Stimulated activated CD4-positive, alpha-beta T cell treated with anti-CD3 and anti-CD28 coated beads, TNF-alpha, amount 100 ng/mL, for 1 hour (primary cell): ENCODE results near the gene BCL2L2.
A peak's percentile ranks its signal among the peaks of the same experiment; 100 is the strongest.
"Not testable (repeated sequence)": the region's sequence is repeated elsewhere in the genome, so short reads cannot be mapped to it uniquely, and the experiment has no call there.

Experiments used
- DNase-seq, 3 donors: peaks; one replicate each; pipeline ENCODE4 v3.0.0-alpha.2; 2020; ENCODE audit warnings: low read depth in 3 of 3, low spot score in 1 of 3

Gene BCL2L2

DNA sequence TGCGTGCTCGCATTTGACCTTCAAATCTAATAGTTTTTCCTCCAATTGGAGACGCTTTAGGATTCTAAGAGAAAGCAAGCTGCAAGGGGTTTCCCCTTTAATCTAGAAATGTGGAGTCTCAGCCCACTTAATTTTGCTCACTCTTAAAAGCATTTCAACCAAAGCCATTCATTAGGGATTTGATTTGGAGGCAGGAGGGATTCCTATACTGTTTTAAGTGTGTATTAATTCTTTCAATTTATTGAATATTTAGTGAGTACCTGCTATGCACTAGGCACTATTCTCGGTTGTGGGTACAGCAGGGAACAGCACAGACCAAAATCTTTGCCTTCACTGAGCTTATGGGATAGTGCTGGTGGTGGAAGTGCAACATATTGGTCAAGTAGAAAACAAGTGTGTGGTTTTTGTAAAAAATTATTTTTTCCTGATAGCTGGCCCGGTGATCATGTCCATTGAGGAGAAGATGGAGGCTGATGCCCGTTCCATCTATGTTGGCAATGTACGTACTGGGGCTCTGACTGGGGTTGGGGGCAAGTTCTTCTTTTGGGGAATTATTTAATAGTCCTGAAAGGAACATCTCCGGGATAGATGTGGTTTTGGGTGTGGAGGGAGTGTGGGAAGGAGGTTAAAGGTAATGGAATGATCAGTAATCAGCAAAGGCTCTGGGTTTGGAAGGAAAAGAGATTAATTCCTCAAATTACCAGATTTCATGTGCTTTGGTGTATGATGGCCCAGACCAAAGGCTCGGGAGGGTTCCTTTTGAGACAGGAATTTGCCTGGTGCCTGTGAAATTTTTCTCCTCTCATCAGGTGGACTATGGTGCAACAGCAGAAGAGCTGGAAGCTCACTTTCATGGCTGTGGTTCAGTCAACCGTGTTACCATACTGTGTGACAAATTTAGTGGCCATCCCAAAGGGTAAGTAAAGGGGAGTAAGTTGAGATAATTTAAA, 16.2 kb downstream of the BCL2L2 start:
- DNase-seq = no peak

DNA sequence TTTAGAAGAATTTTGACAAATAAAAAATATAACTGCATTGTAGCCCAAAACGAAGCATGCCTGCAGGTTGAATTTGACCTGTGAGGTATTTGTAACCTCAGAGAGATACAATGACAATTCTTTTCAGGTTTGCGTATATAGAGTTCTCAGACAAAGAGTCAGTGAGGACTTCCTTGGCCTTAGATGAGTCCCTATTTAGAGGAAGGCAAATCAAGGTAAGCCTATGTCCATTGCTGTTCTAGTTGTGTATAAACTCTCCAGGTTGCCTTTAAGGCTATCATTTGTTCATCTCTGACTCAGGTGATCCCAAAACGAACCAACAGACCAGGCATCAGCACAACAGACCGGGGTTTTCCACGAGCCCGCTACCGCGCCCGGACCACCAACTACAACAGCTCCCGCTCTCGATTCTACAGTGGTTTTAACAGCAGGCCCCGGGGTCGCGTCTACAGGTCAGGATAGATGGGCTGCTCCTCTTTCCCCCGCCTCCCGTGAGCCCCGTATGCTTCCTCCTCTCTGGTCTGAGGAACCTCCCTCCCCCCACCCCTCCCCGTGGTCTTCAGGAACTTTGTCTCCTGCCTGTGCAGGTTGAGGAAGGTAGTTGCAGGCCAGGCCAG, 17.3 kb downstream of the BCL2L2 start:
- DNase-seq = no peak

DNA sequence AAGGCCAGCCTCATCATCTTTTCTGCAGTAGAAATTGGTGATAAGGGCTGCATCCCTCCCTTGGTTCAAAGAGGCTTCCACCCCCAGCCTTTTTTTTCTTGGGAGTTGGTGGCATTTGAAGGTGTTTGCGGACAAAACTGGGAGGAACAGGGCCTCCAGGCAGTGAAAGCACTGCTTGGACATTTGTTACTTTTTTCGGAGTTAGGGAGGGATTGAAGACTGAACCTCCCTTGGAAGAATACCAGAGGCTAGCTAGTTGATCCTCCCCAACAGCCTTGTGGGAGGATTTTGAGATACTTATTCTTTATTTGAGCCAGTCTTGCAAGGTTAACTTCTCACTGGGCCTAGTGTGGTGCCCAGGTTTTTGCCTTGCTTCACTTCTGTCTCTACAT, 17.8 kb downstream of the BCL2L2 start:
- no peak for DNase-seq

DNA sequence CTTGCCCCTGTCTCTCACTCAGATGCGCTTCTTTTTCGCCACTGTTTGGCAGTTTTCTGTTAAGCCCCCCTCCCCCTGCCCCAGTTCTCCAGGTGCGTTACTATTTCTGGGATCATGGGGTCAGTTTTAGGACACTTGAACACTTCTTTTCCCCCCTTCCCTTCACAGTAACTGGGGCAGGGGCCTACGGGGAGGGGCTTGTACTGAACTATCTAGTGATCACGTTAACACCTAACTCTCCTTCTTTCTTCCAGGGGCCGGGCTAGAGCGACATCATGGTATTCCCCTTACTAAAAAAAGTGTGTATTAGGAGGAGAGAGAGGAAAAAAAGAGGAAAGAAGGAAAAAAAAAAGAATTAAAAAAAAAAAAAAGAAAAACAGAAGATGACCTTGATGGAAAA, 18.4 kb downstream of the BCL2L2 start:
- no peak for DNase-seq

DNA sequence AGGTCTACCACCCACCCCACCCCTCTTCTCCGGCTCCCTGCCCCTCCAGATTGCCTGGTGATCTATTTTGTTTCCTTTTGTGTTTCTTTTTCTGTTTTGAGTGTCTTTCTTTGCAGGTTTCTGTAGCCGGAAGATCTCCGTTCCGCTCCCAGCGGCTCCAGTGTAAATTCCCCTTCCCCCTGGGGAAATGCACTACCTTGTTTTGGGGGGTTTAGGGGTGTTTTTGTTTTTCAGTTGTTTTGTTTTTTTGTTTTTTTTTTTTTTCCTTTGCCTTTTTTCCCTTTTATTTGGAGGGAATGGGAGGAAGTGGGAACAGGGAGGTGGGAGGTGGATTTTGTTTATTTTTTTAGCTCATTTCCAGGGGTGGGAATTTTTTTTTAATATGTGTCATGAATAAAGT, 19.1 kb downstream of the BCL2L2 start:
- not testable (repeated sequence) for DNase-seq

DNA sequence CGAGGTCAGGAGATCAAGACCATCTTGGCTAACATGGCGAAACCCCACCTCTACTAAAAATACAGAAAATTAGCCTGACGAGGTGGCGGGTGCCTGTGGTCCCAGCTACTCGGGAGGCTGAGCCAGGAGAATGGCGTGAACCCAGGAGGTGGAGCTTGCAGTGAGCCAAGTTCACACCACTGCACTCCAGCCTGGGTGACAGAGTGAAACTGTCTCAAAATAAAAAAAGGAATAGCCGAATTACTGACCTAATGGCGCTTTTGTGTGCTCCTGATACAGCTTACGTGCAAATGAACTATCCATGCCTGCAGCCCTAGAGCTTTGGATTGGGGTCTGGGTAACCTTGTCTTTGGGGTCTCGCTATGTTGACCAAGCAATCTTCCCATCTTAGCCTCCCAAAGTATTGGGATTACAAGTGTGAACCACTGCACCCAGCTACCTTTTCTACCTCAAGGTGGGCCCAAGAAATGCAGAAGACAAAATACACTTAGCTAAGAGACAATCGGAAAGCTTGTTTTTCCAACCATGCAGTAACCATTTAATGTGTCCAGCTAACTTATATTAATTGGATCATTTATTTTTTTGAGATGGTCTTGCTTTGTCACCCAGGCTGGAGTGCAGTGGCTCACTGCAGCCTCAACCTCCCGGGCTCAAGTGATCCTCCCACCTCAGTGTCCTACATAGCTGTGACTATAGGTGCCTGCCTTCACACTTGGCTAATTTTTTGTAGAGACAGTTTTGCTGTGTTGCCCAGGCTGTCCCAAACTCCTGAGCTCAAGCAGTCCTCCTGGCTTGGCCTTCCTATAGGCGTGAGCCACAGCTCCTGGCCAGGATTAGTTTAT, 20.1 kb downstream of the BCL2L2 start:
- no peak for DNase-seq

DNA sequence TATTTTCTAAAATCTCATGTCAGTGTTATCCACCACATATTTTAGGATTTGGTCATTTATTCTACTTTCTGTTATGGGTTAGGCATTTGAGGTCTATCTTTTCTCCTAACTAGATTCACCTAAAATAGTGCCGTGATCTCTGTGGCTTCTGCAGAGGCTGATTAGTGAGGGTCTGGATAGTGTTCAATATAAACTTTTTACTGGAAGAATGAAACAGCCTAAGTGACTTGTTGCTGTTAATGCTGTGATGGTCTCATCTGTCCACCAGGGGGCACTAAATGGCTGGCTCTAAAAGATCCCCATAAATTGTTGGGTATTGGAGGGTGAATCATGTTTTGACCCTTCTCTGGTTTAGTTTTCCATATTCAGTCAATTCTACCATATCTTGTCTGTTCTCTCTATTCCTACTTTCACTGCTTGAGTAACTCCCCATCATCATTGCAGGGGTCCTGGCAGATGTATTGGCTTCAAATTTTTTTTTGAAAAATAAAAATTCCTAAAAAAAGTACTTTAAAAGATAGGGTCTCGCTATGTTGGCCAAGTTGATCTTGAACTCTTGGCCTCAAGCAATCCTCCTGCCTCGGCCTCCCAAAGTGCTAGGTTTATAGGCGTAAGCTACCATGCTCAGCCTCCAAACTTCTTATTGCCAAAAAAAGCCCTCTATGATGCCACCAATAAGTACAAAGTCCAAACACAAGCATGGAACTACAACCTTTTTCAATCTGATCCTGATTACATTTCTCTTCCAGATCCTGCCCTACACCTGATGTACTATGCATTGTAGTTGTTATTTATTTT, 21.5 kb downstream of the BCL2L2 start:
- peak; percentile 22 to 34 (median 31) for DNase-seq

DNA sequence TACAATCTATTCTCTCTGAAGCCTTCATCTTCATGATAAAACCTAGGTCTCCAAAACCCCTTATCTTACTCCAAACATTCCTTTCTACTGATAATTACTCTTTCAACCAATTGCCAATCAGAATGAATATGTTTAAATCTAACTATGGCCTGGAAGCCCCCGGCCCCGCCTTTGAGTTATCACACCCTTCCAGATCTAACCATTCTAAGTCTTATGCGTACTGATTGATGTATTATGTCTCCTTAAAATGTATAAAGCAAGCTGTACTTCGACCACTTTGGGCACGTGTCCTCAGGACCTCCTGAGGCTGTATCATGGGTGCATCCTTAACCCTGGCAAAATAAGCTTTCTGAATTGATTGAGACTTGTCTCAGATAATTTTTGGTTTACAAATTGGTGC, 29.0 kb downstream of the BCL2L2 start:
- DNase-seq = no peak

DNA sequence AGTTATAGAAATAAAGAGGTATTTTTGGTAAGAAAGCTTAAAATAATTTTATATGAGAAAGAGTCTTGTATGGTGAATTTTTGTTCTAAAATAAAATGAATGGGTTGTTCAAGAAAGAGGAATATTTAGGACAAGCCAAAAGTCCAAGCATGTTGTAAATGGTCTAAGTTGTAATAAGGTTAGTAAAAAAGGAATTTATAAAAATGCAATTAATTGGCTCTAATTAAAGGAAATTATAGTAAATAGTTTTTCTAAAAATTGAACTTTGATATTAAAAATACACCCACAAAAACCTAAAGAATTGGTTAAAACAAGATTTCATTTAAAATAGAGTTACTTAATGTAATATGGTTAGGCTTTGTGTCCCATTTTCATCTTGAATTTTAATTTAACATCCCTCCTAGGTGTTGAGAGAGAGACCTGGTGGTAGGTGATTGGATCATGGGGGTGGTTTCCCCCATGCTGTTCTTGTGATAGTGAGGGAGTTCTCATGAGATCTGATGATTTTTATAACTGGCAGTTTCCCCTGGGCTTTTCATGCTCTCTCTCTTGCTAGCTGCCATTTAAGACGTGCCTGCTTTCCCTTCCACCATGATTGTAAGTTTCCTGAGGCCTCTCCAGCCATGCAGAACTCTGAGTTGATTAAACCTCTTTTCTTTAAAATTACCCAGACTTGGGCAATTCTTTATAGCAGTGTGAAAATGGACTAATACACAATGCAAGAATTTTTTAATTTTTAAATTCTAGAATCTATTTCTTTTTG, 33.1 kb downstream of the BCL2L2 start:
- no peak for DNase-seq

DNA sequence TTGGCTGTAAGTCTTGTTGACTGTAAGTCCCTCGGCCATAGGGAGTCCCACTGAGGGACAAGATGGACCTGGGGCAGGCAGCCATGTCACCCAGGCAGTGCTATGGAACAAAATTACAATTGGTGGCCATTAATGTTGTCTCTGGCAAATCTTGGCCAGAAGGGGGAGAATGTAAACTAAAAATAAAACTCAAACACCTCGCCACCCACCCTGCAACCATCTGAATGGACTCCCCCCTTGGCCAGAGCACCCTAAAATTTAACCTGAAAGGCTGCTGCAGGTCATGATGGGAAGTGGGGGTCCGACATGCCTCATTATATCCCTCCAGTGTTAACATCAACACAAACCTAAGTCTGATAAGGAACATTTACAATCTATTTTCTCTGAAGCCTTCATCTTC, 37.8 kb downstream of the BCL2L2 start:
- no peak for DNase-seq

DNA sequence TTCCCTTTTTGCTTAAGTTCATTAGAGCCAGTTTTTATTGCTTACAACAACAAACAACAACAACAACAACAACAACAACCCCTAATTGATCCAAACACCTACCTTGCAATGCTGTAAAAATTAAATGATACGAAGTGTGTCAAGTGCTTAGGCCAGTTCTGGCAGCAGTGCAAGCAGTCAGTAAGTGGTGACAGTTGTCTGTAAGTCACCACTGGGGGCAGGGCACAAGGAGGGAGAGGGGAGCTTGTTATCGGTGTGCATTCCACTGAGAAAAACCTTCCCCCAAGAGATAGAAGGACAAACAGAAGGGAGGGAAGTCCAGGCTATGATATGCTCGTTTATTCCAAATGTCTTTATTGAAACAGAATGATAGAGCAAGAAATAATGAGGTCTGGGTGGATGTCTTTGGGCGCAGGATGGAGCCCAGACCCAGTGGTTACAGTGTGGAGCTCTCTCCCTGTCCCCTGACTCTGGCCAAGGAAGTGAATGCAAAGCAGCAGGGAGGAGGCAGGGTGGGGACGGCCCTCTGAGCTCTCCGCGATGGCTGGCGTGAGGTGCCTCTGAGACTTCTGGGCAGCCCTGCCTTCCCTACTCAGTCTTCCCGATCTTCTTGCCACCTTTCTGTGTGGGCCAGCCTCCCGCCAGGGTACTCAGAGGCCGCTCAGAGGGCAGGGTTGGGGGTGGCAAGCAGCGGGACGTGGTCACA, 39.5 kb downstream of the BCL2L2 start:
- DNase-seq = no peak

DNA sequence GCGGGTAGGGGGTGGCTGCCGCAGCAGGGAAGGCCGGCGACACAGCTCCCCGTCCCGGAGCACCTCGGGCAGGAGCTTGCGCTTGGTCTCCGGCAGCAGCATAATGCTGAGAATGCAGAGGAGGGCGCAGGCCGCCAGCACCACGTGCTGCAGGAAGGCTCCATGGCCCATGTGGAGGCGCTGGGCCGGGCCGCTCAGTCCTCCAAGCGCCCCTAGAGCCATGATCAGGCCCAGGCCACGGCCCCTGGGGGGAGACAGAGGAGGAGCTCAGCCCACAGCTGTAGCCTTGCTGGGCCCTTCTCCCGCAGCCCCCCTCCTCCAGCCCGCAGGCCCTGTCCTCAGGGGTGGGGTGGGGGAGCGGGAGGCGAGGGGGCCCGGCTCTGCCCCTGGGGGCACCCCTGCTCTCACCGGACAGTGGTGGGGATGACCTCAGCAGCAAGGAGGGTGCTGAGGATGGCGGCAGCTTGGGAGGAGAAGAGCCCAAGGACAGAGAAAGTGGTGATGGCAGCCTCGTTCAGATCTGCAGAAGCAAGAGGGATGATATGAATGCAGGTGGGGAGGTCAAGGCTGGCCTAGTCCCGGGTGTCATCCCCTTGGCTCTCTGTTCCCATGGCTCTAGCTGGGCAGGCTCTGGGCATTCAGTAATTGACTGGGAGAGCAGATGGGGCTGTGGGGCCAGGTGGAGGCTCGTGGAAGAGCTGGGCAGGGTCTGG, 40.2 kb downstream of the BCL2L2 start:
- DNase-seq = no peak

DNA sequence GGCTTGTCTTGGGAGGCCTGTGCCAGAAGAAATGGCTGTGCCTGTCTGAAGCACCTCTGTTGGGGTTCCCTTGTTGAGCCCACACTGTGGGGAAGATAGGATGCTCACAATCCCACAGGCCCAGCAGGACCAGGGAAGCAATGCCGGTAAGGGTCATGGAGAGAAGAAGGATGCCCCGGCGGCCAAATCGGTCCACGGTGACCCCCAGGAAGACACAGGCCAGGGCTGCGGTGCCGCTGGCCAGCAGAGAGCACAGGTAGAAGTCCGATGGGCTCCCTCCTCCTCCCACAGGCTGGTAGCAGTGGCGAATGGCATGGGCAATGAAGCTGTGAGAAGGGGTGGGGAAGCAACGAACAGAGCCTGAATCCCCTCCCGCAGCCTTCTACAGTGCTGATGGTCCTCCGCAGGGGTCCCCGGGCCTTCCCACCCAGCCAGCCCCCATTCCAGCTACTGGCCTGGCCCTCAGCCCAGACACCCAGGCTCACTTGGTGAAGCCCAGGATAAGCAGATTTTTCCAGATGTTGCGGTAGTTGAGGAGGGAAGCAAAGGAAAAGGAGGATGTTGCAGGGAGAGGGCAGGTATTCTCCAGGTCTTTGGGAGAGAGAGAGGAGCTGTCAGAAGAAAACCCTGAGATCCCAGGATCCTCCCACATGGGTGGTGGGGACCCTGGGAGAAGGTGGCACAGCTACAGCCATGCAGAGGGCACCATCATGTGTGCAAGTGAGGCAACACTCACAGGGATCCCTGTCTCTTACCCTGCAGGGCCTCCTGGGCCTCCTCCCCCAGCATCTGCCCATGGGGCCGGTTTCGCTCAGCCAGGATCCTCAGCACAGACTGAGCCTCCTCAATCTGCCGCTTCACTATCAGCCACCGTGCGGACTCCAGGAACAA, 41.0 kb downstream of the BCL2L2 start:
- DNase-seq = no peak

DNA sequence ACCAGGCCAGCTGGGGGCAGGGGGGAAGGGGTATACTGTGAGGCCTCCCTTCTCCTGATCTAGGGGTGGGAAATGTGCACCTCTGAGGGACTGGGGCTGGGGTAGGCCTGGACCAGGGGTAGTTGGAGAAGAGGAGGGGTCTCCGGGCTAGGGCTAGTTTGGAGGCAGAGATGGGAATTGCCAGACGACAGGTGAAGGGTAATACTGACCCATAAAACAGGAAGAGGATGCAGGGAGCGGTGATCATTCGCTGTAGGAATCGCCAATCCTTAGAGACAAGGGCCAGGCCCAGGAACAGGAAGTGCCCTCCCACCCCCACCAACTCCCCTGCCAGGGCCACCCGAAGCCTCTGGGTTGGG, 41.6 kb downstream of the BCL2L2 start:
- DNase-seq = no peak

DNA sequence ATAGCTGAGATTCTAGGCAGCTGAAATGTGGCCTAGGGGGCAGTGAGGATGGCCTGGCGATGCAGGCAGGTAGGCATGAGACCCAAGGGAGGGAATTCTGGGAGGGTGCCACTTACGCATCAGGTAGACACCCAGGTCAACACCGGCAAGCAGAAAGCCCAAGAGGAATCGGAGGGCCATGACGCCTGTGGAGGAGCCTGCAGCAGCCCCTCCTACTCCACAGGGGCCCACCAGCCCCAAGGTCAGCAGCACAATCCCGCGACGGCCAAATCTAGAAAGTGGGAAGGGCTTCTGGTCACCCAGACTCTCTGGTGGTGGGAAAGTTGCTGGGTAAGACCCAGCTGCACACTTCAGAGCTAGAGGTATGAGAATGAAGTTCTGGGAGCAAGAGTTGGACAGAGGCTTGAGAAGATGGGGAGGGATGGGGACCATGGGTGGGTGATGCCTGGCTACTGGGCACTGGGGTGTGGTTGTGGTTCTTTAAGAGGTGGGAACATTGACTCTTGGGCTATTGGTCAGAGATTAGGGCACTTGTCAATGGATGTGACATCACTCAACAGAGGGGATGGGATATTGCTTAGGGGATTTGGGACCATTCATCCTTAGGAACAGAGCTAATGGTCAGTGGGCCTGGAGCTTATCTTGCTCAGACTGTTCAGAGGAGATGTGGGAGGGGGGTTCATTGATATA, 42.7 kb downstream of the BCL2L2 start:
- no peak for DNase-seq

DNA sequence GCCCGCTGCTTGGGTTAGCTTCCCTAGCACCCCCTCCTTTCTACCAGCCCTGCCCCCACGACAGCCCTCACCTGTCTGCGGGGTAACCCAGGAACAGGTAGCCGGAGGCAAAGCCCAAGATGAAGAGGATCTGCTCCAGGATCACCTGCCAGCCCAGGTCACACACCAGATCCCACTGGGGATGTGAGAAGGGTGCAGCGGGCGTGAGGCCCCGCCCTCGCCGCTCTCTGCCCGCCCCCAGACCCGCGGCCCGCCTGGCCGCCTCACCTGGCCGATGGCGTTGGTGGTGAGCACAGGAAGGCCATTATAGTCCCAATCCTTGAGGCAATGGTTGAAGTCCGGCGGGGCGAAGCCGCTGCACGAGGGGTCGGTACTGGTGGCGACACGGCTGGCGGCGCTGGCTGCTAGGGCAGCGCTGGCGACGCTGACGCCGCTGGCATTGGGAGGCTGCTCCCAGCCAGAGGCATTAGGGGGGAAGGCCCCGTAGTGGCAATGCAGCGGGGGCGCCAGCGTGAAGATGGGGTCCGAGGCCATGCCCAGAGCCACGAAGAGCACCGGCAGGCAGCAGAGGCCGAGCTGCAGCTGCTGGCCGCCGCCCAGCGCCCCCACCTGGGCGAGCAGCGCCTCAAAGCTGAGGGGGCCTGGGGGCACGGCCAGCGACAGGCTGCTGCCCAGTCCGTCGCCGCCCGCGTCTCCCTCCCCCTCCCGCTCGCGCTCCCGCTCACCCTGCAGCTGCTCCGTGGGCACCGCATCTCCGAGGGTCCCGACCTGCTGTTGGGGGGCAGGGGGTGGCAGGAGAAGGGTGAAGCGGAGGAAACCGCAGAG, 45.3 kb downstream of the BCL2L2 start:
- no peak for DNase-seq
